ENCODE measurements around the gene CLEC7A.

The CLEC7A gene

DNA sequence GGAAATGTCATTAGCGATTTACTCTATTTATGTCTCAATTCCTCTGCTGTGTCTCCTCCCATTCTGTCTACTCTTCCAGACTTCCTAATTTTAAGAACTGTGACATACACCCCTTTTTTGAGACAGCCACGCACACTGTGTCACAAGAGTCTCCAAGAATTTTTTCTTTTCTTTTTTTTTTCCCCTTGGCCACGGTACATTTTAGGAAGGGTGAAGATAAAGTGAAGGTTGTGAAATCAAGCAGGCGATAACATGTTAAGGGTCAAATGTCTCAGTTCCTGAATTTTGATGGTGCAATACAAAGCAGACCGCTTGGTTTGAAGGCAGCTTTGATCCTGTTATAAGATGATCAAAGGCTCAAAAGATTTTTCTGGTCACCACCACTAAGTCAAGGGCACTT is 37.6 kb upstream of the CLEC7A start:
- Histone ChIP-seq H3K9ac (ENCODE audit: low read length) (no peak overlapping the region), H3K9me3 (ENCODE audit: insufficient read depth, low read length) (no peaks in the 10 kb centered on the region), H3K4me2 (ENCODE audit: low read length) (no peak overlapping the region), H3K27ac (ENCODE audit: low read length) (no peak overlapping the region), H3K79me2 (ENCODE audit: low read length) (no peaks in the 10 kb centered on the region), H3K27me3 (ENCODE audit: low read depth, low read length) (peaks cover 37% of the 10 kb centered on the region), H3K4me1 (ENCODE audit: low read length) (peaks cover 5% of the 10 kb centered on the region), H3K4me3 (ENCODE audit: low read length) (no peak overlapping the region), H3K36me3 (replicated peaks; ENCODE audit: low read depth, low read length) (no peaks in the 10 kb centered on the region), H4K20me1 (ENCODE audit: insufficient read depth, low read length) (no peaks in the 10 kb centered on the region), H2AFZ (ENCODE audit: low read depth, low read length) (no peak overlapping the region)
- TF ChIP-seq EZH2phosphoT487 (IDR thresholded peaks at IDR 0.05; ENCODE audit: low read depth): no peak
- TF ChIP-seq, protein P1, sequence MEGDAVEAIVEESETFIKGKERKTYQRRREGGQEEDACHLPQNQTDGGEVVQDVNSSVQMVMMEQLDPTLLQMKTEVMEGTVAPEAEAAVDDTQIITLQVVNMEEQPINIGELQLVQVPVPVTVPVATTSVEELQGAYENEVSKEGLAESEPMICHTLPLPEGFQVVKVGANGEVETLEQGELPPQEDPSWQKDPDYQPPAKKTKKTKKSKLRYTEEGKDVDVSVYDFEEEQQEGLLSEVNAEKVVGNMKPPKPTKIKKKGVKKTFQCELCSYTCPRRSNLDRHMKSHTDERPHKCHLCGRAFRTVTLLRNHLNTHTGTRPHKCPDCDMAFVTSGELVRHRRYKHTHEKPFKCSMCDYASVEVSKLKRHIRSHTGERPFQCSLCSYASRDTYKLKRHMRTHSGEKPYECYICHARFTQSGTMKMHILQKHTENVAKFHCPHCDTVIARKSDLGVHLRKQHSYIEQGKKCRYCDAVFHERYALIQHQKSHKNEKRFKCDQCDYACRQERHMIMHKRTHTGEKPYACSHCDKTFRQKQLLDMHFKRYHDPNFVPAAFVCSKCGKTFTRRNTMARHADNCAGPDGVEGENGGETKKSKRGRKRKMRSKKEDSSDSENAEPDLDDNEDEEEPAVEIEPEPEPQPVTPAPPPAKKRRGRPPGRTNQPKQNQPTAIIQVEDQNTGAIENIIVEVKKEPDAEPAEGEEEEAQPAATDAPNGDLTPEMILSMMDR (IDR thresholded peaks at IDR 0.05; ENCODE audit: low read depth, low read length): no peak

DNA sequence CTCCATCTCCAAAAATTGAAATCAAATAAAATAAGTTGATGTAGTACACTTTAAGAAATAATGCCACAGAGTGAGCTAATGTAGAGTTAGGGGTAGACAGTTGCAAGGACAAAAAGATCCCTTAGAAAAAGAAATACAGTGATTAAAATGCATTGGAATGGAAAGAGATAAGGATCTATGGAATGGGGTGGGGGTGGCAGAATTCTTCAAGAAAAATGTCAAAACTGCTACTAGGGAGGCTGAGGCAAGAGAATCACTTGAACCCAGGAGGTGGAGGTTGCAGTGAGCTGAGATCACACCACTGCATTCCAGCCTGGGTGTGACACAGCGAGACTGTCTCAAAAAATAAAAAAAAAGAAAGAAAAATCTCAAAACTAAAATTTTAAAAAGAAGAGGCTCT is 35.4 kb upstream of the CLEC7A start:
- TF ChIP-seq, protein P1 (IDR thresholded peaks at IDR 0.05; ENCODE audit: low read depth, low read length): no peak
- no peak for TF ChIP-seq EZH2phosphoT487 (IDR thresholded peaks at IDR 0.05; ENCODE audit: low read depth)
- H3K4me3 ChIP-seq (ENCODE audit: low read length): no peak overlapping the region
- peaks cover 20% of the 10 kb centered on the region for H3K27me3 ChIP-seq (ENCODE audit: low read depth, low read length)
- H3K27ac ChIP-seq (ENCODE audit: low read length): no peak overlapping the region
- H3K9me3 ChIP-seq (ENCODE audit: insufficient read depth, low read length): no peaks in the 10 kb centered on the region
- H3K4me2 ChIP-seq (ENCODE audit: low read length): no peak overlapping the region
- peaks cover 16% of the 10 kb centered on the region for H3K4me1 ChIP-seq (ENCODE audit: low read length)
- no peaks in the 10 kb centered on the region for H3K79me2 ChIP-seq (ENCODE audit: low read length)
- no peaks in the 10 kb centered on the region for H4K20me1 ChIP-seq (ENCODE audit: insufficient read depth, low read length)
- H3K9ac ChIP-seq (ENCODE audit: low read length): no peak overlapping the region
- H3K36me3 ChIP-seq (replicated peaks; ENCODE audit: low read depth, low read length): no peaks in the 10 kb centered on the region
- H2AFZ ChIP-seq (ENCODE audit: low read depth, low read length): no peak overlapping the region

- Histone ChIP-seq H3K27me3 (ENCODE audit: low read depth, low read length) (peaks cover 32% of the 10 kb centered on the region), H2AFZ (ENCODE audit: low read depth, low read length) (no peak overlapping the region), H3K27ac (ENCODE audit: low read length) (no peak overlapping the region), H3K4me2 (ENCODE audit: low read length) (no peak overlapping the region), H4K20me1 (ENCODE audit: insufficient read depth, low read length) (no peaks in the 10 kb centered on the region), H3K4me3 (ENCODE audit: low read length) (no peak overlapping the region), H3K4me1 (ENCODE audit: low read length) (peaks cover 21% of the 10 kb centered on the region), H3K36me3 (replicated peaks; ENCODE audit: low read depth, low read length) (no peaks in the 10 kb centered on the region), H3K9ac (ENCODE audit: low read length) (no peak overlapping the region), H3K9me3 (ENCODE audit: insufficient read depth, low read length) (no peaks in the 10 kb centered on the region), H3K79me2 (ENCODE audit: low read length) (no peaks in the 10 kb centered on the region)
- TF ChIP-seq, protein P1 (IDR thresholded peaks at IDR 0.05; ENCODE audit: low read depth, low read length): no peak
- TF ChIP-seq EZH2phosphoT487 (IDR thresholded peaks at IDR 0.05; ENCODE audit: low read depth): no peak
Measured at GRCh38 chr12:10163084-10163483, 33.1 kb upstream of the CLEC7A start.

- TF ChIP-seq, protein P1 (IDR thresholded peaks at IDR 0.05; ENCODE audit: low read depth, low read length): no peak
- TF ChIP-seq EZH2phosphoT487 (IDR thresholded peaks at IDR 0.05; ENCODE audit: low read depth): no peak
- Histone ChIP-seq H3K27me3 (ENCODE audit: low read depth, low read length) (peaks cover 34% of the 10 kb centered on the region), H3K4me3 (ENCODE audit: low read length) (no peak overlapping the region), H3K4me1 (ENCODE audit: low read length) (peaks cover 21% of the 10 kb centered on the region), H3K4me2 (ENCODE audit: low read length) (peak overlapping the region; percentile 22), H3K36me3 (replicated peaks; ENCODE audit: low read depth, low read length) (no peaks in the 10 kb centered on the region), H3K79me2 (ENCODE audit: low read length) (no peaks in the 10 kb centered on the region), H2AFZ (ENCODE audit: low read depth, low read length) (no peak overlapping the region), H3K9me3 (ENCODE audit: insufficient read depth, low read length) (no peaks in the 10 kb centered on the region), H3K27ac (ENCODE audit: low read length) (no peak overlapping the region), H4K20me1 (ENCODE audit: insufficient read depth, low read length) (no peaks in the 10 kb centered on the region), H3K9ac (ENCODE audit: low read length) (no peak overlapping the region)
Measured at GRCh38 chr12:10160617-10161385, 30.8 kb upstream of the CLEC7A start.
